IMR-90 (cell line): ENCODE results near the gene MRTFA. TPM values are rescaled to one million over a fixed set of nuclear protein-coding genes. Genes with fewer than 3 reads are reported as not detected.

Experiments used
- ATAC-seq: fragments of 200-7000 bp; cut with Tn5 transposase; 2 replicates; pipeline ENCODE4 v1.9.1; 2020; ENCODE audit warnings: low read depth, mild to moderate bottlenecking, moderate library complexity
- BruUV-seq: library from RNA; stranded (reverse); fragments of 400-500 nt; replicated peaks from 2 replicates; lab custom pipeline; 2021; lab: Mats Ljungman, UMichigan
- CTCF ChIA-PET: fragments of 300-600 bp; formaldehyde crosslinking; extraction: SDS; loops from one replicate; lab custom pipeline; 2021; ENCODE audit warnings: antibody characterized with exemption; lab: Yijun Ruan, JAX
- POLR2A ChIA-PET: fragments of 300-600 bp; sonication (Branson Sonifier 250); formaldehyde crosslinking; loops from one replicate; lab custom pipeline; 2022; ENCODE audit warnings: antibody characterized with exemption; ENCODE audit not compliant: unreplicated experiment; lab: Charles Lee
- DNase-seq: peaks from one replicate; pipeline ENCODE4 v3.0.0; 2013
- H2AFZ ChIP-seq: replicated peaks from 2 replicates; pipeline ENCODE3; 2013; ENCODE audit warnings: low read length, mild to moderate bottlenecking; ENCODE audit not compliant: poor library complexity
- H2AK5ac ChIP-seq: 2 replicates; pipeline ENCODE4 v1.6.1; 2013; ENCODE audit warnings: low read depth, low read length, inconsistent platforms
- H2AK9ac ChIP-seq: replicated peaks from 2 replicates; pipeline ENCODE3; 2013; ENCODE audit warnings: mild to moderate bottlenecking, low read depth, low read length, moderate library complexity; ENCODE audit not compliant: poor library complexity
- H2BK120ac ChIP-seq: 2 replicates; pipeline ENCODE4 v1.6.1; 2013; ENCODE audit warnings: low read depth, low read length, inconsistent platforms
- H2BK15ac ChIP-seq: 3 replicates; pipeline ENCODE4 v1.6.1; 2013; ENCODE audit warnings: low read depth, low read length, inconsistent platforms
- H2BK20ac ChIP-seq: 2 replicates; pipeline ENCODE4 v1.6.1; 2013; ENCODE audit warnings: low read depth, mild to moderate bottlenecking, inconsistent platforms, low read length, moderate library complexity
- H2BK5ac ChIP-seq: 2 replicates; pipeline ENCODE4 v1.6.1; 2013; ENCODE audit warnings: mild to moderate bottlenecking, low read depth, low read length, inconsistent platforms; ENCODE audit not compliant: poor library complexity, severe bottlenecking
- H3K14ac ChIP-seq: replicated peaks from 2 replicates; pipeline ENCODE4 v1.6.1; 2013; ENCODE audit warnings: low read depth, low read length, inconsistent platforms
- H3K18ac ChIP-seq: 2 replicates; pipeline ENCODE4 v1.6.1; 2013; ENCODE audit warnings: low read depth, low read length, control low read depth
- H3K23ac ChIP-seq: 2 replicates; pipeline ENCODE4 v1.6.1; 2013; ENCODE audit warnings: low read depth, low read length, inconsistent platforms
- H3K27ac ChIP-seq: 2 replicates; pipeline ENCODE4 v1.5.1; 2013; ENCODE audit warnings: mild to moderate bottlenecking, control low read depth, low read length; ENCODE audit not compliant: insufficient read depth
- H3K27me3 ChIP-seq: 2 replicates; pipeline ENCODE4 v1.6.1; 2013; ENCODE audit warnings: low read length; ENCODE audit not compliant: control insufficient read depth, insufficient read depth
- H3K36me3 ChIP-seq: 2 replicates; pipeline ENCODE4 v1.6.1; 2013; ENCODE audit warnings: low read length, mixed read lengths; ENCODE audit not compliant: control insufficient read depth, insufficient read depth
- H3K4ac ChIP-seq: 2 replicates; pipeline ENCODE4 v1.6.1; 2013; ENCODE audit warnings: low read depth, low read length, inconsistent platforms
- H3K4me1 ChIP-seq: 2 replicates; pipeline ENCODE4 v1.6.1; 2013; ENCODE audit warnings: low read length, mixed read lengths; ENCODE audit not compliant: control insufficient read depth, insufficient read depth
- H3K4me2 ChIP-seq: 2 replicates; pipeline ENCODE4 v1.6.1; 2013; ENCODE audit warnings: low read depth, mild to moderate bottlenecking, control low read depth, low read length, moderate library complexity
- H3K4me3 ChIP-seq: 2 replicates; pipeline ENCODE4 v1.5.1; 2013; ENCODE audit warnings: low read depth, mild to moderate bottlenecking, control low read depth, low read length, moderate library complexity; ENCODE audit not compliant: insufficient read depth
- H3K56ac ChIP-seq: 2 replicates; pipeline ENCODE4 v1.6.1; 2013; ENCODE audit warnings: low read length, inconsistent platforms; ENCODE audit not compliant: insufficient read depth; ENCODE audit errors: extremely low read depth
- H3K79me1 ChIP-seq, 2 experiments: 2 replicates each; pipeline ENCODE4 v1.6.1; 2013; ENCODE audit warnings: low read length in 2 of 2, inconsistent platforms in 1 of 2, low read depth in 1 of 2
- H3K9ac ChIP-seq: 2 replicates; pipeline ENCODE4 v1.6.1; 2013; ENCODE audit warnings: low read depth, low read length, control low read depth
- H3K9me1 ChIP-seq: 2 replicates; pipeline ENCODE4 v1.6.1; 2013; ENCODE audit warnings: low read length, inconsistent platforms; ENCODE audit not compliant: insufficient read depth
- H3K9me3 ChIP-seq: 2 replicates; pipeline ENCODE4 v1.6.1; 2013; ENCODE audit warnings: low read length; ENCODE audit not compliant: control insufficient read depth, insufficient read depth
- H4K20me1 ChIP-seq: 2 replicates; pipeline ENCODE4 v1.6.1; 2013; ENCODE audit warnings: low read length, inconsistent platforms; ENCODE audit not compliant: insufficient read depth
- H4K5ac ChIP-seq: 2 replicates; pipeline ENCODE4 v1.6.1; 2013; ENCODE audit warnings: mild to moderate bottlenecking, low read depth, low read length, control low read depth
- H4K8ac ChIP-seq, 2 experiments: 2 replicates each; pipeline ENCODE4 v1.6.1; 2013; ENCODE audit warnings: low read depth in 2 of 2, low read length in 2 of 2, control low read depth in 1 of 2, inconsistent platforms in 1 of 2
- H4K91ac ChIP-seq: 2 replicates; pipeline ENCODE4 v1.6.1; 2013; ENCODE audit warnings: low read depth, low read length, inconsistent platforms; ENCODE audit not compliant: insufficient read depth
- BHLHE40 ChIP-seq: fragments of 150-350 bp; IDR thresholded peaks from 2 replicates; pipeline ENCODE4 v1.6.1; 2016; ENCODE audit warnings: mild to moderate bottlenecking, low read depth, low read length
- CHD1 ChIP-seq: IDR thresholded peaks from 2 replicates; pipeline ENCODE4 v1.6.1; 2012; ENCODE audit warnings: low read depth, low read length, improper control_type of control experiment
- ELK1 ChIP-seq: fragments of 150-350 bp; IDR thresholded peaks from 2 replicates; pipeline ENCODE4 v1.6.1; 2016; ENCODE audit warnings: low read depth, mild to moderate bottlenecking, low read length, moderate library complexity, borderline replicate concordance
- FOS ChIP-seq: fragments of 150-350 bp; IDR thresholded peaks from 2 replicates; pipeline ENCODE4 v1.6.1; 2016; ENCODE audit warnings: low read depth, low read length
- MAFK ChIP-seq: IDR thresholded peaks from 2 replicates; pipeline ENCODE4 v1.6.1; 2012; ENCODE audit warnings: low read depth, low read length, improper control_type of control experiment
- MAZ ChIP-seq: IDR thresholded peaks from 2 replicates; pipeline ENCODE4 v1.6.1; 2012; ENCODE audit warnings: low read depth, mild to moderate bottlenecking, low read length, improper control_type of control experiment, moderate library complexity, borderline replicate concordance
- NFE2L2 ChIP-seq: fragments of 150-350 bp; IDR thresholded peaks from 2 replicates; pipeline ENCODE4 v1.6.1; 2016; ENCODE audit warnings: low read depth, mild to moderate bottlenecking, low read length
- SMC3 ChIP-seq: fragments of 150-350 bp; IDR thresholded peaks from 2 replicates; pipeline ENCODE4 v1.6.1; 2016; ENCODE audit warnings: low read depth, mild to moderate bottlenecking, antibody characterized with exemption, low read length, moderate library complexity
- dilution Hi-C: fragments of 300-500 bp; cut with HindIII; formaldehyde crosslinking; loops from one replicate; pipeline ENCODE4 v1.14.3; 2018; ENCODE audit warnings: low sequenced_read_pairs; ENCODE audit not compliant: unreplicated experiment
- in situ Hi-C: fragments of 300-500 bp; cut with MboI; formaldehyde crosslinking; loops from 3 replicates; pipeline ENCODE4 v1.14.3; 2019; ENCODE audit warnings: low sequenced_read_pairs, inconsistent platforms, mixed read lengths
- intact Hi-C: fragments of 100-400 bp; cut with micrococcal nuclease; formaldehyde crosslinking; loops from 2 replicates; pipeline ENCODE4 v1.10.0; 2022
- polyA plus RNA-seq, 3 experiments: library from polyadenylated mRNA; depleted of rRNA; stranded (reverse); fragments of >200 nt; gene quantifications; 2 replicates each; pipeline ENCODE4 v1.2.3, GENCODE V29; 2012; ENCODE audit warnings: low replicate concordance in 1 of 3
- total RNA-seq: library from RNA; depleted of rRNA; stranded (reverse); fragments of >200 nt; gene quantifications from 2 replicates; pipeline ENCODE4 v1.2.3, GENCODE V29; 2012
- TF ChIP-seq, protein P1 (sequence below): fragments of 150-350 bp; IDR thresholded peaks from 2 replicates; pipeline ENCODE4 v1.6.1; 2017; ENCODE audit warnings: mild to moderate bottlenecking, antibody characterized with exemption, low read length, low read depth

Gene MRTFA
- total and polyA plus RNA-seq, 2 of the 4 experiments (the other 2 are of a cell fraction), result 12.5 to 17.2 TPM

DNA sequence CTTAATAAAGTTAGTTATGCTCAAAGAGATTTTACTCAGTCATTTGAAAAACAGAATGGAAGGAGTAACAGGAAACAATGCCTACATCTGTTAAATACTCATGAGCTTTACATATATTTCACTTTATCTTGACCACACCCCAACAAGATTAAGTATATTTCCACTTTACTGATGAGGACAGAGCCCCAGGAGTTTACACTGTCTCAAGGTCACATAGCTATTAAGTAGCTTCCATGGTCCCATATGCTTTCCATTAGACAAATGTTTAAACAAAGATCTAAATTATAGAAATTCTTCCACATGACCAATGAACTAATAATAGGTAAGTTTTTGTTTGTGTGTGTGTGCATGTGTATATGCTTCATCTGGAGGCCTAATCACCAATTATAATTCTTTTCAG, 30.2 kb downstream of the MRTFA start:
- no peak for ATAC-seq

More for the DNA sequence above, 30.2 kb downstream of the MRTFA start:
- H3K79me1 ChIP-seq, result peaks cover 11 to 85% of the 10 kb centered on the region in 2 experiments; a peak in 3 of 4 replicates
- BruUV-seq, result no TSS peak
- no peak overlapping the region for H2BK120ac ChIP-seq
- no peak overlapping the region for H2AK5ac ChIP-seq
- no peak overlapping the region for H3K23ac ChIP-seq
- no peak overlapping the region for H3K4ac ChIP-seq
- H2AK9ac ChIP-seq, result no peak overlapping the region
- no peak overlapping the region for H3K27ac ChIP-seq
- H3K9me1 ChIP-seq, result peaks cover 12% of the 10 kb centered on the region
- POLR2A ChIA-PET, result no interaction called here
- H3K4me1 ChIP-seq, result peaks cover 17% of the 10 kb centered on the region
- no peak overlapping the region; the same call in 1 of the 2 replicates for H3K4me2 ChIP-seq
- H3K56ac ChIP-seq, result no peak overlapping the region
- H2BK5ac ChIP-seq, result peak overlapping the region; percentile 22
- H4K91ac ChIP-seq, result no peak overlapping the region
- dilution Hi-C loops (no loop called here), intact Hi-C loops (no loop called here), in situ Hi-C loops (no loop called here)
- no peak overlapping the region for H2BK15ac ChIP-seq
- no peak overlapping the region for H3K14ac ChIP-seq
- H3K27me3 ChIP-seq, result no peaks in the 10 kb centered on the region
- H2BK20ac ChIP-seq, result no peak overlapping the region
- H3K9me3 ChIP-seq, result no peaks in the 10 kb centered on the region
- H3K9ac ChIP-seq, result no peak overlapping the region
- no peak overlapping the region for H4K8ac ChIP-seq
- H2AFZ ChIP-seq, result no peak overlapping the region
- TF ChIP-seq ELK1 (no peak), MAZ (no peak), MAFK (no peak), NFE2L2 (no peak), SMC3 (no peak), BHLHE40 (no peak), CHD1 (no peak), FOS (no peak)
- TF ChIP-seq, protein P1, sequence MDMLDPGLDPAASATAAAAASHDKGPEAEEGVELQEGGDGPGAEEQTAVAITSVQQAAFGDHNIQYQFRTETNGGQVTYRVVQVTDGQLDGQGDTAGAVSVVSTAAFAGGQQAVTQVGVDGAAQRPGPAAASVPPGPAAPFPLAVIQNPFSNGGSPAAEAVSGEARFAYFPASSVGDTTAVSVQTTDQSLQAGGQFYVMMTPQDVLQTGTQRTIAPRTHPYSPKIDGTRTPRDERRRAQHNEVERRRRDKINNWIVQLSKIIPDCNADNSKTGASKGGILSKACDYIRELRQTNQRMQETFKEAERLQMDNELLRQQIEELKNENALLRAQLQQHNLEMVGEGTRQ, result no peak
- peaks cover 87% of the 10 kb centered on the region for H4K20me1 ChIP-seq
- CTCF ChIA-PET, result interaction anchor here (1.2 kb wide), 1 partner anchor 82 kb away, joined by 5 read pairs; no protein-coding TSS in a partner anchor
- H3K36me3 ChIP-seq, result no peaks in the 10 kb centered on the region
- no peak overlapping the region for H3K4me3 ChIP-seq
- H4K5ac ChIP-seq, result no peak overlapping the region
- H3K18ac ChIP-seq, result no peak overlapping the region
- no peak for DNase-seq
